PC-9 (cell line): ENCODE results near the gene NUP155. TPM values are rescaled to one million over a fixed set of nuclear protein-coding genes. Genes with fewer than 3 reads are reported as not detected.
"Not testable (repeated sequence)": the region's sequence is repeated elsewhere in the genome, so short reads cannot be mapped to it uniquely, and the experiment has no call there.

Experiments used
- BruUV-seq: library from RNA; stranded (reverse); fragments of 400-500 nt; replicated peaks from 2 replicates; lab custom pipeline; 2021; lab: Mats Ljungman, UMichigan
- CTCF ChIA-PET: fragments of 300-600 bp; sonication (Branson Sonifier 250); formaldehyde crosslinking; loops from one replicate; lab custom pipeline; 2022; ENCODE audit warnings: antibody characterized with exemption; lab: Charles Lee
- POLR2A ChIA-PET: fragments of 300-600 bp; sonication (Branson Sonifier 250); formaldehyde crosslinking; loops from one replicate; lab custom pipeline; 2022; ENCODE audit warnings: antibody characterized with exemption; ENCODE audit not compliant: unreplicated experiment; lab: Charles Lee
- DNase-seq, 2 experiments: peaks; one replicate each; pipeline versions ENCODE4 v3.0.0 to v3.0.0-alpha.2; 2015 to 2022; ENCODE audit warnings: mixed read lengths in 1 of 2
- H2AFZ ChIP-seq: fragments of 200-600 bp; sonication (generic); 2 replicates; pipeline ENCODE4 v1.8.1; 2017; ENCODE audit warnings: antibody characterized with exemption
- H3F3A ChIP-seq: fragments of 200-600 bp; sonication (generic); 2 replicates; pipeline ENCODE4 v1.8.1; 2017; ENCODE audit warnings: antibody characterized with exemption, mild to moderate bottlenecking, low read depth; ENCODE audit not compliant: insufficient read depth
- H3K27ac ChIP-seq: fragments of 200-600 bp; sonication (generic); 2 replicates; pipeline ENCODE4 v1.6.1; 2016; ENCODE audit warnings: mixed run types
- H3K27me3 ChIP-seq: fragments of 200-600 bp; sonication (generic); 2 replicates; pipeline ENCODE4 v1.6.1; 2016; ENCODE audit warnings: low read depth, mixed run types; ENCODE audit not compliant: insufficient read depth
- H3K36me3 ChIP-seq: fragments of 200-600 bp; sonication (generic); 2 replicates; pipeline ENCODE4 v1.6.1; 2016; ENCODE audit warnings: low read depth, mixed run types
- H3K4me1 ChIP-seq: fragments of 200-600 bp; sonication (generic); replicated peaks from 2 replicates; pipeline ENCODE4 v1.6.1; 2016; ENCODE audit warnings: mixed run types; ENCODE audit not compliant: insufficient read depth
- H3K4me2 ChIP-seq: fragments of 200-600 bp; sonication (generic); 2 replicates; pipeline ENCODE4 v1.6.1; 2017; ENCODE audit warnings: mixed run types
- H3K4me3 ChIP-seq: fragments of 200-600 bp; sonication (generic); 2 replicates; pipeline ENCODE4 v1.6.1; 2016; ENCODE audit warnings: mixed run types
- H3K79me2 ChIP-seq: fragments of 200-600 bp; sonication (generic); 2 replicates; pipeline ENCODE4 v1.6.1; 2017; ENCODE audit warnings: low read depth, mixed run types
- H3K9me2 ChIP-seq: fragments of 200-600 bp; sonication (generic); 2 replicates; pipeline ENCODE4 v1.8.1; 2017; ENCODE audit warnings: mild to moderate bottlenecking; ENCODE audit not compliant: insufficient read depth
- H3K9me3 ChIP-seq: fragments of 200-600 bp; sonication (generic); 2 replicates; pipeline ENCODE4 v1.8.1; 2016; ENCODE audit warnings: low read depth; ENCODE audit not compliant: insufficient read depth
- H4K20me1 ChIP-seq: fragments of 200-600 bp; sonication (generic); 2 replicates; pipeline ENCODE4 v1.8.1; 2017; ENCODE audit not compliant: insufficient read depth
- CTCF ChIP-seq: fragments of 200-600 bp; sonication (generic); conservative IDR thresholded peaks from 2 replicates; pipeline ENCODE4 v1.6.1; 2017; ENCODE audit warnings: mixed run types, antibody characterized with exemption, mild to moderate bottlenecking, moderate library complexity
- EZH2 ChIP-seq: fragments of 200-600 bp; sonication (generic); IDR thresholded peaks from 2 replicates; pipeline ENCODE4 v1.8.0; 2017; ENCODE audit warnings: antibody characterized with exemption, low read depth
- intact Hi-C: fragments of 100-400 bp; cut with micrococcal nuclease; formaldehyde crosslinking; loops from one replicate; pipeline ENCODE4 v1.10.0; 2022; ENCODE audit not compliant: unreplicated experiment
- total RNA-seq: library from RNA; stranded (reverse); gene quantifications from 2 replicates; pipeline ENCODE4 v1.2.3, GENCODE V29; 2021

The NUP155 gene
- total RNA-seq, 1 experiment from 2014 or later, result 92.3 TPM

GRCh38 chr5:37304888-37305287 lies 66.0 kb downstream of the NUP155 start:
- Histone ChIP-seq H3K4me1 (no peaks in the 10 kb centered on the region), H3K79me2 (no peaks in the 10 kb centered on the region), H3F3A (peaks cover 8% of the 10 kb centered on the region; the same call in 1 of the 2 replicates), H3K36me3 (peaks cover 67% of the 10 kb centered on the region), H2AFZ (no peak overlapping the region), H3K27me3 (no peaks in the 10 kb centered on the region), H3K9me2 (no peaks in the 10 kb centered on the region), H3K27ac (no peak overlapping the region), H3K4me3 (no peak overlapping the region), H3K9me3 (no peaks in the 10 kb centered on the region), H4K20me1 (0 out of 2 replicates have a peak, but pooled peaks cover 3% of the 10 kb centered on the region), H3K4me2 (no peak overlapping the region)
- intact Hi-C loops, result loop anchor here (5.0 to 10.0 kb wide), 2 partner anchors 42 to 250 kb away; no protein-coding TSS in a partner anchor
- DNase-seq, result no peak
- POLR2A ChIA-PET, result no interaction called here
- no peak for TF ChIP-seq EZH2
- TF ChIP-seq CTCF, result no peak
- CTCF ChIA-PET, result interaction anchor here (0.6 kb wide), 1 partner anchor 42 kb away, joined by 5 read pairs; no protein-coding TSS in a partner anchor
- no TSS peak for BruUV-seq

- H4K20me1 ChIP-seq, BruUV-seq, POLR2A ChIA-PET, H3K27ac ChIP-seq, H3K27me3 ChIP-seq, intact Hi-C loops, CTCF ChIA-PET, H3K4me2 ChIP-seq, DNase-seq, H3K4me3 ChIP-seq, H3K4me1 ChIP-seq, H3K79me2 ChIP-seq, H3K9me2 ChIP-seq, H3K9me3 ChIP-seq, H2AFZ ChIP-seq, H3F3A ChIP-seq: not testable (repeated sequence)
- peaks cover 51% of the 10 kb centered on the region for H3K36me3 ChIP-seq
These were observed 74.6 kb downstream of the NUP155 start for GRCh38 chr5:37296313-37296712.

GRCh38 chr5:37283214-37283820 lies 87.6 kb downstream of the NUP155 start:
- ChIA-PET POLR2A (no interaction called here), CTCF (no interaction called here)
- Histone ChIP-seq H3K27ac (no peak overlapping the region), H3F3A (no peaks in the 10 kb centered on the region; the same call in 1 of the 2 replicates), H3K79me2 (no peaks in the 10 kb centered on the region), H2AFZ (no peak overlapping the region), H4K20me1 (no peaks in the 10 kb centered on the region), H3K27me3 (no peaks in the 10 kb centered on the region), H3K4me3 (no peak overlapping the region), H3K4me2 (no peak overlapping the region), H3K9me2 (no peaks in the 10 kb centered on the region), H3K4me1 (no peaks in the 10 kb centered on the region), H3K9me3 (peaks cover 45% of the 10 kb centered on the region), H3K36me3 (no peaks in the 10 kb centered on the region)
- no TSS peak for BruUV-seq
- intact Hi-C loops, result no loop called here
- DNase-seq, result peak in 1 of 2 experiments; percentile 30
- TF ChIP-seq EZH2 (no peak), CTCF (no peak)
